HG03439 (cell line): ENCODE data around the gene ZNF708.
"Not testable (repeated sequence)": the region's sequence is repeated elsewhere in the genome, so short reads cannot be mapped to it uniquely, and the experiment has no call there.

Experiments
- ATAC-seq: cut with Tn5 transposase; IDR thresholded peaks from one replicate; pipeline ENCODE4 v1.9.1; 2021; ENCODE audit warnings: mild to moderate bottlenecking, moderate library complexity; ENCODE audit not compliant: unreplicated experiment

ZNF708 gene

GRCh38 chr19:21260848-21261381 is 68.3 kb downstream of the ZNF708 start:
- ATAC-seq, result not testable (repeated sequence)

GRCh38 chr19:21260164-21260847 is 68.9 kb downstream of the ZNF708 start:
- no peak for ATAC-seq

- not testable (repeated sequence) for ATAC-seq
Measured at GRCh38 chr19:21259421-21260124, 69.6 kb downstream of the ZNF708 start.

GRCh38 chr19:21256722-21257121 is 72.5 kb downstream of the ZNF708 start:
- ATAC-seq, result no peak
